ENCODE measurements around the gene PKD1L1.

Gene PKD1L1

GRCh38 chr7:47735431-47736345 lies 212.6 kb downstream of the PKD1L1 start:
- DNase-seq (ENCODE audit: low read depth in 2 of 2) = no peak

GRCh38 chr7:47734949-47735291 lies 213.3 kb downstream of the PKD1L1 start:
- no peak for DNase-seq (ENCODE audit: low read depth in 2 of 2)

GRCh38 chr7:47734287-47734948 lies 213.8 kb downstream of the PKD1L1 start:
- no peak for DNase-seq (ENCODE audit: low read depth in 2 of 2)

- DNase-seq (ENCODE audit: low read depth in 2 of 2) = no peak
These were observed 218.1 kb downstream of the PKD1L1 start for GRCh38 chr7:47730142-47730541.

GRCh38 chr7:47726047-47726726 lies 222.1 kb downstream of the PKD1L1 start:
- DNase-seq (ENCODE audit: low read depth in 2 of 2) = no peak

- DNase-seq (ENCODE audit: low read depth in 2 of 2) = no peak
These were observed 223.1 kb downstream of the PKD1L1 start for GRCh38 chr7:47725031-47725780.
